Osteocyte (in vitro differentiated cells): ENCODE results near the gene RPS6KA2. TPM values are rescaled to one million over a fixed set of nuclear protein-coding genes. Genes with fewer than 3 reads are reported as not detected.

Source experiments
- DNase-seq: peaks from one replicate; pipeline ENCODE4 v3.0.0; 2021; ENCODE audit warnings: mixed read lengths; ENCODE audit not compliant: unreplicated experiment; ENCODE audit errors: extremely low spot score
- H3K27ac Mint-ChIP-seq: one replicate; pipeline ENCODE4 v1.8.0; 2021; ENCODE audit warnings: mild to moderate bottlenecking, mixed read lengths; ENCODE audit not compliant: unreplicated experiment
- H3K27me3 Mint-ChIP-seq: one replicate; pipeline ENCODE4 v1.8.0; 2021; ENCODE audit warnings: mixed read lengths; ENCODE audit not compliant: unreplicated experiment
- H3K36me3 Mint-ChIP-seq: one replicate; pipeline ENCODE4 v1.8.0; 2021; ENCODE audit warnings: mixed read lengths; ENCODE audit not compliant: unreplicated experiment
- H3K4me1 Mint-ChIP-seq: one replicate; pipeline ENCODE4 v1.8.0; 2021; ENCODE audit warnings: mixed read lengths; ENCODE audit not compliant: unreplicated experiment
- H3K4me3 Mint-ChIP-seq: one replicate; pipeline ENCODE4 v1.8.0; 2021; ENCODE audit warnings: mild to moderate bottlenecking, moderate library complexity, mixed read lengths; ENCODE audit not compliant: unreplicated experiment
- H3K9me3 Mint-ChIP-seq: one replicate; pipeline ENCODE4 v1.8.0; 2021; ENCODE audit warnings: mixed read lengths; ENCODE audit not compliant: unreplicated experiment
- total RNA-seq: library from RNA; stranded (reverse); gene quantifications from 2 replicates; pipeline ENCODE4 v1.2.1, GENCODE V29; 2021
- TF ChIP-seq, protein P1 (sequence below): fragments of 200-600 bp; sonication (generic); IDR thresholded peaks from 2 replicates; pipeline ENCODE4 v1.5.0; 2021; ENCODE audit warnings: antibody characterized with exemption, mild to moderate bottlenecking, moderate library complexity

The RPS6KA2 gene
- total RNA-seq, 1 donor from 2014 or later: 89.9 TPM

GRCh38 chr6:166498228-166498627 is 128.8 kb downstream of the RPS6KA2 start:
- H3K27me3 Mint-ChIP-seq: no peaks in the 10 kb centered on the region
- TF ChIP-seq, protein P1, sequence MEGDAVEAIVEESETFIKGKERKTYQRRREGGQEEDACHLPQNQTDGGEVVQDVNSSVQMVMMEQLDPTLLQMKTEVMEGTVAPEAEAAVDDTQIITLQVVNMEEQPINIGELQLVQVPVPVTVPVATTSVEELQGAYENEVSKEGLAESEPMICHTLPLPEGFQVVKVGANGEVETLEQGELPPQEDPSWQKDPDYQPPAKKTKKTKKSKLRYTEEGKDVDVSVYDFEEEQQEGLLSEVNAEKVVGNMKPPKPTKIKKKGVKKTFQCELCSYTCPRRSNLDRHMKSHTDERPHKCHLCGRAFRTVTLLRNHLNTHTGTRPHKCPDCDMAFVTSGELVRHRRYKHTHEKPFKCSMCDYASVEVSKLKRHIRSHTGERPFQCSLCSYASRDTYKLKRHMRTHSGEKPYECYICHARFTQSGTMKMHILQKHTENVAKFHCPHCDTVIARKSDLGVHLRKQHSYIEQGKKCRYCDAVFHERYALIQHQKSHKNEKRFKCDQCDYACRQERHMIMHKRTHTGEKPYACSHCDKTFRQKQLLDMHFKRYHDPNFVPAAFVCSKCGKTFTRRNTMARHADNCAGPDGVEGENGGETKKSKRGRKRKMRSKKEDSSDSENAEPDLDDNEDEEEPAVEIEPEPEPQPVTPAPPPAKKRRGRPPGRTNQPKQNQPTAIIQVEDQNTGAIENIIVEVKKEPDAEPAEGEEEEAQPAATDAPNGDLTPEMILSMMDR: no peak
- H3K27ac Mint-ChIP-seq: no peak overlapping the region
- H3K36me3 Mint-ChIP-seq: peaks cover 32% of the 10 kb centered on the region
- no peak for DNase-seq
- no peaks in the 10 kb centered on the region for H3K9me3 Mint-ChIP-seq
- no peaks in the 10 kb centered on the region for H3K4me1 Mint-ChIP-seq
- H3K4me3 Mint-ChIP-seq: no peak overlapping the region

DNA sequence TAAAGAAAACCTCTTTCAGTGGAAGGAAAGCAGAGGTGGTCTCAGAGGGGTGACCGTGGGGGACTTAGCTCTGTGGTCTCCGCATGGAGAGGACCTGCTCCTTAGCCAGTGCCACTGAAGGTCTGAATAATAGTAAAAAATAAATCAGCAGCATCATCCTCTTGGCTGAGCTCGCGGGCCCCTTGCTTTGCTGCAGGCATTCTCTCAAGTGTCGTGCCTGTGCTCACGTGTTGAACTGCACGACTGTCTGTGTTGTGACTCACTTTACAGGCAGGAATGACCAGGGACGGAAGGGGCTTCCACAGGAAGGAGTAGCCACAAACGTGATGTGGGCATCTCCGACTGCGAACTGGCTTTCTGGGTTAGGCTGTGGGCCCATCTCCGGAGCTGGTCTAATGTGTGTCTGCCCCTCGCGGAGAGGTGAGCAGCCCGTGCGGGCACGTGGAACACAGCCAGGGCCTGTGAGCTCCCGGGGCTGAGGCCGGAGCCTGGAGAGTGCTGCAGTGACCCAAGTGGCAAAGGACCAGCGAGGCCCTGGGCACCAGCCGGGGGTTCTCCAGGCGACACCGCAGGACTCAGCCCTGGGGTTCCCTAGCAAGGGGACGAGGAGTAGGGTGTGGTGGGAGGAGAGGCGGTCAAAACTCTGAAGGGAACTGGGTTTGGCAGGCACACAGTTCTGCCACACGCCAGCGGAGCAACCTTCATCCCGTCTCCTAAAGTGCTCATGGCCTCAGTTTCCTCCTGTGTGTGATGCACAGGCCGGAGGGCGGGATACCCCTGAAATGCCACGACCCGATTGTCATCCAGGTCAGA is 129.8 kb downstream of the RPS6KA2 start:
- H3K4me3 Mint-ChIP-seq: no peak overlapping the region
- no peaks in the 10 kb centered on the region for H3K9me3 Mint-ChIP-seq
- TF ChIP-seq, protein P1: no peak
- no peak for DNase-seq
- no peaks in the 10 kb centered on the region for H3K4me1 Mint-ChIP-seq
- H3K36me3 Mint-ChIP-seq: peaks cover 32% of the 10 kb centered on the region
- no peak overlapping the region for H3K27ac Mint-ChIP-seq
- H3K27me3 Mint-ChIP-seq: no peaks in the 10 kb centered on the region

- Mint-ChIP-seq H3K4me1 (no peaks in the 10 kb centered on the region), H3K27ac (no peak overlapping the region), H3K27me3 (no peaks in the 10 kb centered on the region), H3K36me3 (peaks cover 32% of the 10 kb centered on the region), H3K9me3 (no peaks in the 10 kb centered on the region), H3K4me3 (no peak overlapping the region)
- no peak for DNase-seq
- TF ChIP-seq, protein P1: no peak
Observed at GRCh38 chr6:166496460-166496859, 130.6 kb downstream of the RPS6KA2 start.

DNA sequence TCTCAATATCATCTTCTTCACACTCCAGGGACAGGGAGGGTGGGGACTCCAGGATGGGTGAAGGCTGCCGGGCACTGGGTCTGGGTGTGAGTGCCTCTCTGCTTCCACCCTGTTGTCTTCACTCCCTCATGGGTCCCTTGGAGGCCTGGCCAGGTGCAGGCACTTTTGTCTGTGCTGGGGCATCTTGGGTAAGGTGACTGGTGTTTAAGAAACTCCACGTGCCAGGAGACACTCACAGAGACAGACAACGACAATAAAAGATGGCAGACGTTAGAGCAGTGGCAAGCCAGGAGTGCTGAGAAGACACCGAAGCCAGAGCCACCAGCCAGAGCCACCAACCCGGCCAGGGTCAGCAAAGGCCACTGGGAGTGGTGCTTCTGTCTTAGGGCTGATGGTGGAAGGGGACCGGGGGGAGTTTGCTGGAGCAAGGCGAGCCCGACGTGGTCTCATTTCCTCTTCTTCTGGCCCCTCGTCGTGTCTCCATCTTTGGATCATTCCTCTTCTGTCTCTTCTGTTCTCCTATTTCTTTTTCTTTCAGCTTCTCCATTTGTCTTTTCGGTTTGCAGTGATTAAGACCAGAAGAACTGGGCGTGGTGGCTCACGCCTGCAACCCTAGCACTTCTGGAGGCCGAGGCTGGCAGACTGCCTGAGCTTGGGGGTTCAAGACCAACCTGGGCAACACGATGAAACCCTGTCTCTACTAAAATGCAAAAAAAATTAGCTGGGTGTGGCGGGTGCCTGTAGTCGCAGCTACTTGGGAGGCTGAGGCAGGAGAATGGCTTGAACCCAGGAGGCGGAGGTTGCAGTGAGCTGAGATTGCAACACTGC is 131.3 kb downstream of the RPS6KA2 start:
- TF ChIP-seq, protein P1: no peak
- no peaks in the 10 kb centered on the region for H3K27me3 Mint-ChIP-seq
- no peak overlapping the region for H3K4me3 Mint-ChIP-seq
- H3K9me3 Mint-ChIP-seq: no peaks in the 10 kb centered on the region
- DNase-seq: no peak
- no peaks in the 10 kb centered on the region for H3K4me1 Mint-ChIP-seq
- H3K36me3 Mint-ChIP-seq: peaks cover 37% of the 10 kb centered on the region
- no peak overlapping the region for H3K27ac Mint-ChIP-seq
